Lung (tissue), 12 donors: ENCODE measurements around the gene ZFYVE28. TPM values are rescaled to one million over a fixed set of nuclear protein-coding genes. Genes with fewer than 3 reads are reported as not detected.

Source experiments
- ATAC-seq: fragments of 200-7000 bp; cut with Tn5 transposase; one replicate; pipeline ENCODE4 v1.9.1; 2020; ENCODE audit warnings: moderate number of reproducible peaks; ENCODE audit not compliant: insufficient read depth, low FRiP score
- DNase-seq, 3 donors: peaks; one replicate each; pipeline ENCODE4 v3.0.0-alpha.2; 2013 to 2017
- H3K27ac ChIP-seq, 2 donors: one replicate each; pipeline ENCODE4 v1.5.1; 2013; ENCODE audit warnings: mild to moderate bottlenecking in 2 of 2, moderate library complexity in 2 of 2, control low read depth in 1 of 2, inconsistent platforms in 1 of 2, low read depth in 1 of 2, low read length in 1 of 2
- H3K27me3 ChIP-seq, 3 donors: one replicate each; pipeline ENCODE4 v1.5.1; 2013; ENCODE audit warnings: low read length in 2 of 3; ENCODE audit not compliant: control insufficient read depth in 3 of 3, insufficient read depth in 3 of 3
- H3K36me3 ChIP-seq, 4 donors: one replicate each; pipeline ENCODE4 v1.5.1; 2013; ENCODE audit warnings: low read length in 4 of 4, mild to moderate bottlenecking in 1 of 4, moderate library complexity in 1 of 4; ENCODE audit not compliant: control insufficient read depth in 4 of 4, insufficient read depth in 4 of 4
- H3K4me1 ChIP-seq, 5 donors: one replicate each; pipeline ENCODE4 v1.5.1; 2013; ENCODE audit warnings: low read length in 5 of 5, mild to moderate bottlenecking in 2 of 5, moderate library complexity in 1 of 5; ENCODE audit not compliant: control insufficient read depth in 5 of 5, insufficient read depth in 5 of 5
- H3K4me3 ChIP-seq: one replicate; pipeline ENCODE4 v1.5.1; 2013; ENCODE audit warnings: mild to moderate bottlenecking, control low read depth, moderate library complexity
- H3K9ac ChIP-seq, 2 donors: one replicate each; pipeline ENCODE4 v1.5.1; 2013; ENCODE audit warnings: low read length in 2 of 2, control low read depth in 1 of 2; ENCODE audit not compliant: insufficient read depth in 1 of 2
- H3K9me3 ChIP-seq, 4 donors: one replicate each; pipeline ENCODE4 v1.5.1; 2013; ENCODE audit warnings: low read length in 3 of 4, mild to moderate bottlenecking in 1 of 4, moderate library complexity in 1 of 4; ENCODE audit not compliant: control insufficient read depth in 4 of 4, insufficient read depth in 3 of 4
- WGBS, 2 donors: extraction: QIAGEN DNeasy Blood & Tissue Kit; methylation state at CpG; one replicate each; pipeline ENCODE4 v1.1.7; 2013; 5-methylcytosine and 5-hydroxymethylcytosine counted together
- polyA plus RNA-seq, 2 donors: library from polyadenylated mRNA; stranded (reverse); fragments of 200-250 nt; gene quantifications; one replicate each; pipeline ENCODE4 v1.2.1, GENCODE V29; 2013
- total RNA-seq, 2 donors: library from RNA; depleted of rRNA in 1 of 2; stranded (reverse); fragments of >200 nt in 1 of 2; gene quantifications; one replicate each; pipeline ENCODE4 v1.2.1, GENCODE V29; 2014 to 2021
- TF ChIP-seq, protein P1 (sequence below): IDR thresholded peaks from 2 replicates; pipeline ENCODE4 v1.5.1; 2012; ENCODE audit warnings: mild to moderate bottlenecking; ENCODE audit errors: control extremely low read depth, extremely low read depth
- donor health status: control.
- donor health status: control.
- donor health status: Bipolar disorder and iron deficiency.
- donor health status: healthy.
- donor health status: DM: yes; HTN: yes; CAD: no.

ZFYVE28 gene
- total and polyA plus RNA-seq, 4 donors = 6.8 to 10.3 (median 7.6) TPM

- Histone ChIP-seq H3K4me3 (no peak overlapping the region), H3K27me3 (peaks cover 0 to 2% (median 0%) of the 10 kb centered on the region in 3 donors), H3K9ac (no peak overlapping the region), H3K27ac (no peak overlapping the region), H3K36me3 (no peaks in the 10 kb centered on the region), H3K4me1 (peaks cover 0 to 13% (median 0%) of the 10 kb centered on the region in 5 donors), H3K9me3 (peaks cover 0 to 4% (median 0%) of the 10 kb centered on the region in 4 donors)
- TF ChIP-seq, protein P1, sequence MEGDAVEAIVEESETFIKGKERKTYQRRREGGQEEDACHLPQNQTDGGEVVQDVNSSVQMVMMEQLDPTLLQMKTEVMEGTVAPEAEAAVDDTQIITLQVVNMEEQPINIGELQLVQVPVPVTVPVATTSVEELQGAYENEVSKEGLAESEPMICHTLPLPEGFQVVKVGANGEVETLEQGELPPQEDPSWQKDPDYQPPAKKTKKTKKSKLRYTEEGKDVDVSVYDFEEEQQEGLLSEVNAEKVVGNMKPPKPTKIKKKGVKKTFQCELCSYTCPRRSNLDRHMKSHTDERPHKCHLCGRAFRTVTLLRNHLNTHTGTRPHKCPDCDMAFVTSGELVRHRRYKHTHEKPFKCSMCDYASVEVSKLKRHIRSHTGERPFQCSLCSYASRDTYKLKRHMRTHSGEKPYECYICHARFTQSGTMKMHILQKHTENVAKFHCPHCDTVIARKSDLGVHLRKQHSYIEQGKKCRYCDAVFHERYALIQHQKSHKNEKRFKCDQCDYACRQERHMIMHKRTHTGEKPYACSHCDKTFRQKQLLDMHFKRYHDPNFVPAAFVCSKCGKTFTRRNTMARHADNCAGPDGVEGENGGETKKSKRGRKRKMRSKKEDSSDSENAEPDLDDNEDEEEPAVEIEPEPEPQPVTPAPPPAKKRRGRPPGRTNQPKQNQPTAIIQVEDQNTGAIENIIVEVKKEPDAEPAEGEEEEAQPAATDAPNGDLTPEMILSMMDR = no peak
- ATAC-seq (no peak), DNase-seq (no peak)
- WGBS, 2 donors = 86 to 87% methylated on average over 7 of the region's 7 CpGs
Observed at GRCh38 chr4:2367626-2368025, 50.8 kb downstream of the ZFYVE28 start.

DNA sequence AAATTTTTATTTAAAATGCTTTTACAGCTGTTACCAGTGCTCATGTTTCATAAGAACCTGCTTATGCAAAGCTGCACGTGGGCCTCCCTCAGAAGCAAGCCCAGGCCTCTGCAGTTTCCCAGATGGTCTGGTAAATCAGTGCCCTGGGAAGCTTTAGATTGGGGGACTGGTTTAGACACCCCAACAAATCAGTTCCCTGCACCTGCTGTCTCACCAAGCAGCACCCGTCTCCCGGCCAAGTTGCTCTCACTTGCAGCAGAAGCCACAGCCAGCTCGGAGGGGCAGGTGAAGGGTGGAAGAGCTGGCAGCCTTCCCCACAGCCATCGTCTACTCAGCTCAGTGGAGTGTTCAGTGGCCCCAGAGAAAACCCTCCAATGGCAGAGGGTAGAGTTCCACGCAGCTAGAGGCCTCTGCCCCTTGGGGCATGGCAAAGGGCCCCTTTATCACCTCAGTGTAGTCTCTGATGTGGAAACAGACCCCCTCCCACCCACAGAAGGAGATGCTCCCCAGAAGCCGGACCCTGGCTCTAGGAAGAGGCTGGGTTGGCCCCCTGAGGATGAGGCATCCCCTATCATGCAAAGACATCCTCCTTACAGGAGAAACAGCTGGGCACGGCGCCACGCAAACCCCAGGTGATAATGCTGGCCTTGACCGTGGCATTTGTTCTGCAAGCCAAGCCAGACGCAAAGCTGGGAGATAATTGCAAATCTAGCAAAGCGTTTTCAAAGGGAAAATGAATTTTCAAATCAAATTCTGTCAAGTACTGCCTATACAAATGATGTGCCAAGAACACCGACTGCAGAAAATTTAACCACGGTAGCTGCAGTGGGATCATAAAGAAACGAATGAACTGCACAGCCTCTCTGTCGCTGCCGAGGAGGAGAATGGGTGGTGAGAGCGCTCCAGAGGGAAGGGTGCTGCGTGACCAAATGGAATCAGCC, 51.9 kb downstream of the ZFYVE28 start:
- no peak for ATAC-seq
- Histone ChIP-seq H3K27ac (no peak overlapping the region), H3K27me3 (peaks cover 0 to 2% (median 0%) of the 10 kb centered on the region in 3 donors), H3K36me3 (no peaks in the 10 kb centered on the region), H3K9me3 (peaks cover 0 to 4% (median 0%) of the 10 kb centered on the region in 4 donors), H3K4me3 (no peak overlapping the region), H3K9ac (no peak overlapping the region), H3K4me1 (peaks cover 0 to 13% (median 0%) of the 10 kb centered on the region in 5 donors)
- WGBS, 2 donors = 80 to 85% methylated on average over 20 of the region's 20 CpGs
- no peak for DNase-seq
- TF ChIP-seq, protein P1 = no peak

GRCh38 chr4:2365913-2366210, 52.6 kb downstream of the ZFYVE28 start:
- peaks cover 0 to 13% (median 0%) of the 10 kb centered on the region in 5 donors for H3K4me1 ChIP-seq
- DNase-seq (no peak), ATAC-seq (no peak)
- H3K9ac ChIP-seq = no peak overlapping the region
- H3K36me3 ChIP-seq = no peaks in the 10 kb centered on the region
- no peak overlapping the region for H3K27ac ChIP-seq
- TF ChIP-seq, protein P1 = no peak
- no peak overlapping the region for H3K4me3 ChIP-seq
- peaks cover 0 to 2% (median 0%) of the 10 kb centered on the region in 3 donors for H3K27me3 ChIP-seq
- H3K9me3 ChIP-seq = peaks cover 0 to 4% (median 0%) of the 10 kb centered on the region in 4 donors
- 85 to 89% methylated on average over 9 of the region's 9 CpGs for WGBS, 2 donors
